OCI-LY3 (cell line): Measurements from ENCODE around the gene TPX2.

ENCODE experiments used
- EZH2phosphoT487 ChIP-seq: fragments of 200-600 bp; shearing (Covaris generic); IDR thresholded peaks from 2 replicates; pipeline ENCODE4 v1.6.1; 2018; ENCODE audit warnings: antibody characterized with exemption, mixed run types, low read depth
- TF ChIP-seq, protein P1 (sequence below): fragments of 200-600, 300-600 bp; sonication (generic); IDR thresholded peaks from 2 replicates; pipeline ENCODE4 v1.5.1; 2014; ENCODE audit warnings: antibody characterized with exemption, low read length, low read depth

DNA sequence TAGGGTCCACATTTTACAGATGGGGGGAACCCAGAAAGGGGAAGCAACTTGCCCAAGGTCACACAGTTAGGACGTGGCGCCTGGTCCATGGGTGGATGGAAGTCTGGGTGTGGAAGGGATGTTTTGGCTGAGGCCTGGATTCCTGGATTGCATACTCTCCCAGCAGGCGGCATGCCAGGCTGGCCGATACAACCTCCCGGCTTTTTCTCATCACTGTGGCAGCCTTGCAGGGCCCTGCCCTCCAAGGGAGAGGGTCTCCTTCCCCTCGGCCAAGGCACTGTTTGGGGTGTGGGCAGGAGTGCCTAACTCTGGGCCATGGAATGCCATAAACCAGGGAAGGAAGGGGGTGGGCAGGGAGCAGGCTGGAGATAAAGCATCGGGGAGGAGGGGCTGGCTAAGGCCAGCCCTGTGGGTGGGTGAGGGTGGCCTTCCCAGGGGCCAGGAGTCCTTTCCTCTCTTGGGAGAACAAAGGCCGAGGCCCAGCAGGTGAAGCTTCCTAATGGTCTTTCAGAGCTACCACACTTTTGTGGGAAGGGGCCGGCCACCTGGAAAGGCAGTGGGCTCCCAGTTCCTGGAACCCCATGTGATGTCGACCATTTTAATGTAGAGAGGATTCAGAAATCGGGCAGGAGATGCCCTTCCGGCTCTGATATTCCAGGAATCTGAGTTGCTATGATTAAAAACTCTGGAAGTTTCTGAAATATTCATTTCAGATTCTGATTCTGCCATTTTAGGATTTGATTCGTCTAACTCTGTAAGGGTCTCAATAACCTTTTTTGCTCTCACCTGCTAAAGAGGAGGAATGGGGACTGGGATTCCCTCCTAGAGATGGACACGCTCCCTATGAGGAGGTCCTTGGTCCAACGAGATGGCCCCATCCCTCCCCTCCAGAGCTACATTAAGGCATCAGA is 102.1 kb downstream of the TPX2 start:
- TF ChIP-seq, protein P1, sequence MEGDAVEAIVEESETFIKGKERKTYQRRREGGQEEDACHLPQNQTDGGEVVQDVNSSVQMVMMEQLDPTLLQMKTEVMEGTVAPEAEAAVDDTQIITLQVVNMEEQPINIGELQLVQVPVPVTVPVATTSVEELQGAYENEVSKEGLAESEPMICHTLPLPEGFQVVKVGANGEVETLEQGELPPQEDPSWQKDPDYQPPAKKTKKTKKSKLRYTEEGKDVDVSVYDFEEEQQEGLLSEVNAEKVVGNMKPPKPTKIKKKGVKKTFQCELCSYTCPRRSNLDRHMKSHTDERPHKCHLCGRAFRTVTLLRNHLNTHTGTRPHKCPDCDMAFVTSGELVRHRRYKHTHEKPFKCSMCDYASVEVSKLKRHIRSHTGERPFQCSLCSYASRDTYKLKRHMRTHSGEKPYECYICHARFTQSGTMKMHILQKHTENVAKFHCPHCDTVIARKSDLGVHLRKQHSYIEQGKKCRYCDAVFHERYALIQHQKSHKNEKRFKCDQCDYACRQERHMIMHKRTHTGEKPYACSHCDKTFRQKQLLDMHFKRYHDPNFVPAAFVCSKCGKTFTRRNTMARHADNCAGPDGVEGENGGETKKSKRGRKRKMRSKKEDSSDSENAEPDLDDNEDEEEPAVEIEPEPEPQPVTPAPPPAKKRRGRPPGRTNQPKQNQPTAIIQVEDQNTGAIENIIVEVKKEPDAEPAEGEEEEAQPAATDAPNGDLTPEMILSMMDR = no peak
- no peak for TF ChIP-seq EZH2phosphoT487
